Choroid plexus epithelial cell (primary cell): ENCODE measurements around the gene ZDHHC14.

Source experiments
- DNase-seq: peaks from one replicate; pipeline ENCODE4 v3.0.0-alpha.2; 2010; ENCODE audit warnings: low read depth
- H3K4me3 ChIP-seq: 2 replicates; pipeline ENCODE4 v1.5.1; 2011; ENCODE audit warnings: low read depth, mild to moderate bottlenecking, control low read depth, low read length, moderate library complexity
- CTCF ChIP-seq: conservative IDR thresholded peaks from 2 replicates; pipeline ENCODE4 v1.5.1; 2011; ENCODE audit warnings: low read depth, mild to moderate bottlenecking, control low read depth, inconsistent platforms, low read length, moderate library complexity

ZDHHC14 gene

GRCh38 chr6:157592980-157593379 is 212.0 kb downstream of the ZDHHC14 start:
- no peak for DNase-seq
- no peak overlapping the region for H3K4me3 ChIP-seq
- TF ChIP-seq CTCF: no peak

DNA sequence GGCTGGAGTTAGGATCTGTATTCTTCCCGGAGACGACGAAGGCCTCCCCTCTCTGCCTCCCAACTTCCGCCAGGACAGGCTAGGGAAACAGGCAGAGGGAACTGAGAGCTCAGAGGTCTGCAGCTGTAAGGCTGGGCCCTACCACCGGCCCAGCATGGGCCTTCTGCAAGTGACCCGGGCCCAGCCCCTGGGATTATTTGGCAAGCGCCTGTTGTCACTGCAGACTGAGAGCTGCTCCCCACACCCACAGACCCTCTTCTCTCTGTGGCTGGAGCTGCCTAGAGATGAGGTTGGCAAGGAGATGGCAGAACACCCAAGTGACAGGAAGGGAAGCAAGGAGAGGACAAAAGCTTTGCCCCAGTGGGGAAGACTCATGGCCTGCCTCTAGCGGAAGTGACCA is 212.6 kb downstream of the ZDHHC14 start:
- TF ChIP-seq CTCF: no peak
- no peak for DNase-seq
- no peak overlapping the region for H3K4me3 ChIP-seq

GRCh38 chr6:157594292-157594691 is 213.3 kb downstream of the ZDHHC14 start:
- DNase-seq: no peak
- TF ChIP-seq CTCF: no peak
- H3K4me3 ChIP-seq: no peak overlapping the region

DNA sequence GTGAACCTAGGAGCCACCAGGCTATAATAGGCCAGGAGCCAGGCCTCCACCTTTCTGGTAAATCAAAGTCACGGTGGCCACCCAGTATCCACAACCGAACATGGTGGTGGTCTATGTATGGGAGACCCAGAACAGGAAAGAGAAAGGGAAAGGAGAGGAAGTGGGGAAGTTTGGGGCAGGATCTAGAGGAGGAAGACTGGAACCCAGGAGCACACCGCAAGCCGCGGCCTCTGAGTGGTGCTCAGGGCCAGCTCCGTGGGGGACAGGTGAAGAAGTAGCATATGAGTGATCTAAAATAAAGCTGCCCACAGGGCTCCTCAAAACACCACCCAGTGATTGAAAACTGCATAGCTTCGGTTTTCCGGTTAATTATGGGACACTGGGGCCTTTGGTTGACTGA is 214.8 kb downstream of the ZDHHC14 start:
- TF ChIP-seq CTCF: peak; percentile 11
- no peak overlapping the region for H3K4me3 ChIP-seq
- no peak for DNase-seq

- DNase-seq: no peak
- H3K4me3 ChIP-seq: no peak overlapping the region
- TF ChIP-seq CTCF: no peak
Measured at GRCh38 chr6:157596461-157596860, 215.5 kb downstream of the ZDHHC14 start.

- DNase-seq: peak; percentile 50
- TF ChIP-seq CTCF: no peak
- H3K4me3 ChIP-seq: no peak overlapping the region
Measured at GRCh38 chr6:157596886-157597285, 215.9 kb downstream of the ZDHHC14 start.

DNA sequence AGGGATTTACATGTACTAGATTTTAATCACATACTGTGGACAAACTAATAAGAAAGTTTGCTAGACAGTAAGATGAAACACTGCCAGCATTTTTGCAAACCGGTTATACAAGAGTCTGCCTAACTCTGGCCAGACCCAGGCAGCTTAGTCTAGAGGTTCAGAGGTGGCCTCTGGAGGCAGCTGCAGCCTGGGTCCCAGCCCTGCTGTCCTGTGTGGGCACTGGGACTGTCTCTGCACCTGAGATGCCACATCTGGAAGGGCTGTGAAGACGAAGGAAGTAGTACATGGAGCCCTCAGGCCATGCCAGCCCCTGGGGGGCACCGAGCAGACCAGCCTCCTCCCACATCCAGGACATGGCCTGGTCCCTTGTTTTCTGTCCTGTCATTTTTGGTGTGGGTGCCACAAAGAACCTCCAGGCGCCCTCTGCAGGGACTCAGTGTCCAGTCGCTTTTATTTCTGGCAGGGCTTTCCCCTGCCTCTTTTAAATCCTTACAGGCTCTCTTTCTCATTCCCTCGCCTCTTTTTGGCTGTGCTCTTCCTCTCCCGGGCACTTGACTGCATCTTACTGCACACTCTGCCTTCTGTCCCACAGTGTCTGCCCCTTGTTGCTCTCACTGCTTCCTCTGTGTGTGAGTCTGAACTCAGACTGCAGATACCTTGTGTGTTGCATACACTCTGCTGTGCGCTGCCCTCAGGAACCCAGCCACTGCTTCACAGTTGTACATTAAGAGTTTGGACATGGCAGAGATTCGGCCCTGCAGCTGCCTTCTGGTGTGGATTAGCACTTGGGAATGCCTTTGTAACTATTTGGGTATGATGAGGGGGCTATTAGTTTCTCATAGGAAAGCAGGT is 216.7 kb downstream of the ZDHHC14 start:
- H3K4me3 ChIP-seq: no peak overlapping the region
- TF ChIP-seq CTCF: peak; percentile 66
- DNase-seq: peak; percentile 42
